GM21619 (cell line): Measurements from ENCODE around the gene POLR2J2.
"Not testable (repeated sequence)": the region's sequence is repeated elsewhere in the genome, so short reads cannot be mapped to it uniquely, and the experiment has no call there.

Experiments used
- ATAC-seq: cut with Tn5 transposase; IDR thresholded peaks from one replicate; pipeline ENCODE4 v1.9.1; 2021; ENCODE audit not compliant: unreplicated experiment

The POLR2J2 gene

GRCh38 chr7:102671956-102672307 is 469 bp upstream of the POLR2J2 start:
- ATAC-seq, result not testable (repeated sequence)

GRCh38 chr7:102667523-102667922 is 3.9 kb downstream of the POLR2J2 start:
- not testable (repeated sequence) for ATAC-seq

GRCh38 chr7:102666850-102667249 is 4.6 kb downstream of the POLR2J2 start:
- ATAC-seq, result not testable (repeated sequence)

- ATAC-seq, result not testable (repeated sequence)
Observed at GRCh38 chr7:102664765-102665164, 6.7 kb downstream of the POLR2J2 start.

DNA sequence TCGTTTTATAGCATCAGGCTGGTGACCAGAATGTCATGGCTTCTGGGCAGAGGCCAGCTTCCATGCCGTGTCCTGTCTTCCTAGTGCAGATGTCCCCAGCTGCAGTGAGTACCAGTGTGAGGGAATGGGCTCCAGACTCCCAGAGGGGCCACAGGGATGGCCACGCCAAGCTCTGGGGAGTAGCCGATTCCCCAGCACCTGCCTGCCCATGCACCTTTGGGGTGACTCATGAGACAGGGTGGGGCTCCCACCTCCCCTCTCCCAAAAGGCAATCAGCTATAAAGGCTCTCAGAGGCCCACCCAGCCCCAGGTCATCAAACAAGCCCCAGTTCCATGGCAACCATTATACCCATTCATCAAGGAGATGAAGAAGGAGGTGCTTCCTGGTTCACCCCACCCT is 21.5 kb downstream of the POLR2J2 start, which contains the start of gene SPDYE2B:
Gene SPDYE2B (plus strand): TSS at position 396 of the 400 bp plus-strand sequence. CDS start 2,030 bp downstream, outside the sequence.
- ATAC-seq, result not testable (repeated sequence)

DNA sequence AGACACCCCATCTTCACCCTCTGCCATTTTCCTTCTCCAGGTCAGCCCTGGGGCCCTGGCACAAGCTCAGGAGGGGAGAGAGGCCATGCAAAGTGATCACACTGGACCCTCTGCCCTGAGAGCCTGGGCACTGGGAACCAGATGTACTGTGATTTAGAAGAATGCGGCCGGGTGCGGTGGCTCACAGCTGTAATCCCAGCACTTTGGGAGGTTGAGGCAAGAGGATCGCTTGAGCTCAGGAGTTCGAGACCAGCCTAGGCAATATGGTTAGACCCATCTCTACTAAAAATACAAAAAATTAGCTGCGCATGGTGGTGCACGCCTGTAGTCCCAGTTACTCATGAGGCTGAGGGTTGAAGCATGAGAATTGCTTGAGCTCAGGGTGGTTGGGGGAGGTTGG is 23.6 kb downstream of the POLR2J2 start:
- ATAC-seq, result not testable (repeated sequence)

DNA sequence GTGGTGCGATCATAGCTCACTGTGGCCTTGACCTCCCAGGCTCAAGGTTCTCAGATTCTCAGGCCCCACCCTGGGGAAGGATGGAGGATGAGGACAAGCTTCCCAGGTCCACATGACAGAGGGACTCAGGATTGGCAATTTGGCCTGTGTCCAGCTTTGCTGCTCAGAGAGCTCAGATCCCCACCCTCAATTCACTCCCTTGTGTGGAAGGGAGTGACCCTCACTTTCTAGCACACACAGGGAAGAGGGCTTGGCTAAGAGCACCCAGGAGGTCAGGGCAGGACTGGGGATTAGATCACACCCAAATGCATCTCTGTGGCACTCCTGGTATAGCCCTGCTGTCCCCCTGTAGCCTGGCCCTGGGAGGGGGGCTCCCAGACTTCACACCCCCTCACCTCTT is 28.1 kb downstream of the POLR2J2 start:
- ATAC-seq, result not testable (repeated sequence)

- ATAC-seq, result not testable (repeated sequence)
Observed at GRCh38 chr7:102642691-102643090, 28.8 kb downstream of the POLR2J2 start, which contains the start of gene UPK3BL1. Gene UPK3BL1, minus strand, starts transcription at chr7:102642791. Its CDS starts 50 bp downstream, at chr7:102642741.

DNA sequence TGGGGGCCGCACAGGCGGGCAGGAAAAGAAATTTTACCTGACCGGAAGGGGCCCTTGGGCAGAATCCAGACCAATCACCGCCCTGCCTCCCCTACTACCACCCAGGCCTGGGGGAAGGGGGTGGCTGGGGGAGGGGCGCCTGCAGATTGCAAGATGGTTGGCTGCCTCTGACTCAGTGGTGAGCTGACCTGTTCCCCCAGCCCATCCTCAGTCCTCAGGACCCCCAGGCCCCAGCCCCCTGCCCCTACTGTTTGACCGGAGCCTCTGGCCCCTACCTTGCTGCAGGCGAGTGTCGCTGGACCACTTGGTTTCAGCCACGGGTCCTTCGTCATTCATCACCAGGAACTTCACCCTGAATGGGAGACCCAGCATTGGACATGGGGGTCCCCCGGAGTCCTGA is 32.6 kb downstream of the POLR2J2 start:
- ATAC-seq, result not testable (repeated sequence)

GRCh38 chr7:102636956-102637355 is 34.5 kb downstream of the POLR2J2 start:
- ATAC-seq, result not testable (repeated sequence)

- not testable (repeated sequence) for ATAC-seq
Observed at GRCh38 chr7:102635354-102635753, 36.1 kb downstream of the POLR2J2 start.

- ATAC-seq, result not testable (repeated sequence)
Observed at GRCh38 chr7:102634299-102634698, 37.2 kb downstream of the POLR2J2 start.

DNA sequence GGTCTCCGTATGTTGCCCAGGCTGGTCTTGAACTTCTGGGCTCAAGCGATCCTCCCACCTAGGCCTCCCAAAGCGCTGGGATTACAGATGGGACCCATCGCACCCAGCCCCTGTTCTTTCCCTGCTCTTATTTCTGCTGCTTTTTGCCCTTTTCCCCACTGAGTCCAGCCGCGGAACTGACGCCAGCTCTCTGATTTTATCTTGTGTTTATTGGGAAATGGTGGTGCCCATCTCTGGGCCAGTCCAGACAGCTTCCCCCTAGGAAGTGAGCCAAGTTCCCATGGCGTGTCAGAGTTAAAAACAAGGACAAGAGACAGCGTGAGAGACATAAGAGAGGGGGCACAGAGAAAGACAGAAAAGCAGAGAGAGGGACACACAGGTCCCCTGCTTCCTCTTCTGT is 40.8 kb downstream of the POLR2J2 start:
- not testable (repeated sequence) for ATAC-seq

DNA sequence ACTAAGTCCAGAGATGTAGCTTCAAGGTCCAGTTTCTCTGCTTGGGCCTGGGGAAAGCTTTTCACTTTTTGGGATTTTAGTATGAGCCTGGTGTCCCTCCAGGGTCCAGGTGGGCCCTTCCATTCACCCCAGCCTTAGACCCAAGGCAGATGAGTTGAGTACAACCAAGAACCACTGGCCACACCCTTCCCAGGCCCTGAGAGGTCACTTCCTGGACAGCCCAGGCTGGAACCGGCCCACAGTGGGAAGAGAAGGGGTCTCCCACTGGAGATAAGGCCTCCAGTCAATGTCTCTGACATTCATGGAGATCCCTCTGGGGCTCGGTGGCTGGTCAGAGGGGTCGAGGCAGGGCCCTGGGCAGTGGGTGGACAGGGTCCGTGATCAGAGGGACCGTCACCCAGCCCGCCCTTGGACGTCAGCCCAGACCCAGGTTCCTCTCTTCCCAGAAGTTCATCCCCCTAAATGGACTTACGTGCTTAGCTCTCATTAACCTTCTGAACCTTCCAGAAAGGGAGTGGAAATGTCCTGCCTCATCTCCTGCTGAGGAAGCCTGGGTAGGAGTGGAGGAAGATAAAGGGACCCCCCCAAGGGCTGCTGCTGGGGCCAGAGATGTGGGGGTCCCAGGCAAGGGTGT is 44.1 kb downstream of the POLR2J2 start:
- ATAC-seq, result not testable (repeated sequence)

GRCh38 chr7:102618122-102618521 is 53.3 kb downstream of the POLR2J2 start:
- ATAC-seq, result not testable (repeated sequence)

DNA sequence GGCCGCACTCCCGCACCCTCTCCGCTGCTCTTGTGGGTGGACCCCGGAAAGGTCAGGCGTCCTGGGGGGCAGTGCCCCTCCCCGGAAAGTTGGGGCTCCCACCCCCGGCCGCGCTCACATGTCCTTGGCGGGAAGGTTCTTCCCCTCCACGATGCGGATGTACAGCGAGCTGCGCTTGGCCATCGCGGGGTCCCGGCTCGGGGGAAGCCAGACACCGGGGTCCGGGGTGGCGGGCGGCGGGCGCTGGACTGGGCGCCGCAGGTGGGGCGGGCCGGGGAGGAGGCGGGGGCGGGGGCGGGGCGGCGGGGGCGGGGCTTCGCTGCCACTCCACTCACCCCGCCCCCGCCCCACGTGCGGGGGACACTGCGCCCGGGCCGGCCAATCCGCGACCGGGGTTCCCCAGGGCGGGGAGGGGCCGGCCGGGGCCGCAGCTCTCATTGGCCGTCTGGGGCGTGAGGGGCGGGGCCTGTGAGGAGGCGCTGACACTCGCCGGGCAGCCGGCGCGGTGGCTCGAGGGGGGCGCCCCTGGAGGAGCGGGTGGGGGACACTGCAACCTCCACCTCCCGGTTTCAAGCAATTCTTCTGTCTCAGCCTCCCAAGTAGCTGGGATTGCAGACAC is 54.8 kb downstream of the POLR2J2 start, which contains the start of gene RASA4:
Gene RASA4 (minus strand): TSS at position 250 of the 619 bp plus-strand sequence. CDS start 67 bp downstream, at position 183.
- ATAC-seq, result peak; percentile 48
